CD4-positive, alpha-beta T cell (primary cell): ENCODE data around the gene LIPE. TPM values are rescaled to one million over a fixed set of nuclear protein-coding genes. Genes with fewer than 3 reads are reported as not detected.

ENCODE experiments used
- ATAC-seq: fragments of 200-7000 bp; cut with Tn5 transposase; one replicate; pipeline ENCODE4 v1.10.0; 2022; ENCODE audit warnings: mild to moderate bottlenecking; ENCODE audit not compliant: poor library complexity
- CTCF ChIA-PET: fragments of 350-600 bp; sonication (Branson Sonifier 250); formaldehyde crosslinking; loops from one replicate; lab custom pipeline; 2021; ENCODE audit warnings: antibody characterized with exemption, inconsistent platforms; lab: Charles Lee
- POLR2A ChIA-PET: fragments of 350-600 bp; sonication (Branson Sonifier 250); formaldehyde crosslinking; loops from one replicate; lab custom pipeline; 2021; ENCODE audit warnings: antibody characterized with exemption, inconsistent platforms; lab: Charles Lee
- DNase-seq, 14 experiments: peaks; one replicate each; pipeline ENCODE4 v3.0.0-alpha.2; 2013 to 2020; ENCODE audit warnings: mixed read lengths in 2 of 14
- H3K27ac ChIP-seq, 2 donors: one replicate each; pipeline versions ENCODE4 v1.5.1 to v1.7.0; 2013; ENCODE audit warnings: low read length in 2 of 2, low read depth in 1 of 2, mild to moderate bottlenecking in 1 of 2
- H3K27me3 ChIP-seq, 2 experiments: 1 replicate in 1 of 2; 2 replicates in 1 of 2; pipeline versions ENCODE4 v1.6.1 to v1.7.0; 2013; ENCODE audit warnings: low read length in 2 of 2, control low read depth in 1 of 2, mild to moderate bottlenecking in 1 of 2, moderate library complexity in 1 of 2; ENCODE audit not compliant: insufficient read depth in 2 of 2, control insufficient read depth in 1 of 2
- H3K36me3 ChIP-seq: one replicate; pipeline ENCODE4 v1.6.1; 2013; ENCODE audit warnings: low read length, control low read depth; ENCODE audit not compliant: insufficient read depth
- H3K4me1 ChIP-seq: one replicate; pipeline ENCODE4 v1.6.1; 2013; ENCODE audit warnings: low read length, control low read depth; ENCODE audit not compliant: insufficient read depth
- H3K4me3 ChIP-seq: one replicate; pipeline ENCODE4 v1.5.1; 2013; ENCODE audit warnings: mild to moderate bottlenecking, low read length, moderate library complexity
- H3K9me3 ChIP-seq, 2 experiments: 1 replicate in 1 of 2; 2 replicates in 1 of 2; pipeline versions ENCODE4 v1.6.1 to v1.7.0; 2013; ENCODE audit warnings: low read length in 2 of 2, mild to moderate bottlenecking in 2 of 2, control low read depth in 1 of 2, moderate library complexity in 1 of 2; ENCODE audit not compliant: control insufficient read depth in 1 of 2, insufficient read depth in 1 of 2
- H3K27ac Mint-ChIP-seq: one replicate; pipeline ENCODE4 v1.8.0; 2020; ENCODE audit warnings: mixed read lengths
- H3K27me3 Mint-ChIP-seq: one replicate; pipeline ENCODE4 v1.8.0; 2021; ENCODE audit warnings: mixed read lengths
- H3K36me3 Mint-ChIP-seq: one replicate; pipeline ENCODE4 v1.8.0; 2021; ENCODE audit warnings: low read depth, mixed read lengths
- H3K4me1 Mint-ChIP-seq: one replicate; pipeline ENCODE4 v1.8.0; 2021; ENCODE audit warnings: low read depth, mixed read lengths
- H3K4me3 Mint-ChIP-seq: one replicate; pipeline ENCODE4 v1.8.0; 2020; ENCODE audit warnings: mild to moderate bottlenecking, mixed read lengths
- H3K9me3 Mint-ChIP-seq: one replicate; pipeline ENCODE4 v1.8.0; 2020; ENCODE audit warnings: mixed read lengths
- CTCF ChIP-seq: fragments of 200-600 bp; IDR thresholded peaks from one replicate; pipeline ENCODE4 v1.8.0; 2022; ENCODE audit warnings: antibody characterized with exemption, mild to moderate bottlenecking
- intact Hi-C, 2 experiments: fragments of 100-400 bp; cut with DNase I in 1 of 2; cut with micrococcal nuclease in 1 of 2; formaldehyde crosslinking; loops; one replicate each; pipeline versions ENCODE4 v1.15.1 to v1.9.0; 2023 to 2025; cut with DNase I, micrococcal nuclease
- total RNA-seq, 174 experiments: library from RNA in 2 of 174; stranded (reverse) in 2 of 174; gene quantifications; one replicate each; pipeline ENCODE4 v1.2.3 and lab custom pipeline; 2021 to 2026

The LIPE gene
- total RNA-seq, 2 experiments from 2014 or later = 7.6 to 8.2 TPM

- H3K27me3 ChIP-seq = no peaks in the 10 kb centered on the region
- intact Hi-C loops = loop anchor here (2.0 to 10.0 kb wide), 6 partner anchors 27 to 316 kb away; partner anchors contain the start of genes MEGF8 (in 1 of the 2) and POU2F2 (in 1 of the 2)
- peak overlapping the region; percentile 80 for H3K4me3 ChIP-seq
- H3K27ac ChIP-seq = peak overlapping the region; percentile 63 to 80
- Mint-ChIP-seq H3K27ac (peak overlapping the region; percentile 78), H3K27me3 (no peaks in the 10 kb centered on the region), H3K36me3 (peaks cover 10% of the 10 kb centered on the region), H3K9me3 (no peaks in the 10 kb centered on the region), H3K4me3 (peak overlapping the region; percentile 92), H3K4me1 (peaks cover 49% of the 10 kb centered on the region)
- peaks cover 46% of the 10 kb centered on the region for H3K4me1 ChIP-seq
- H3K36me3 ChIP-seq = no peaks in the 10 kb centered on the region
- CTCF ChIA-PET = interaction anchor here (1.0 to 2.3 kb wide), 5 partner anchors 9 to 26 kb away, joined by 4 to 17 read pairs (median 5); no protein-coding TSS in a partner anchor
- DNase-seq = peak; percentile 88 to 96 (median 92)
- TF ChIP-seq CTCF = no peak
- ATAC-seq = peak; percentile 84
- POLR2A ChIA-PET = interaction anchor here (0.5 to 2.2 kb wide), 13 partner anchors 9 to 1160 kb away, joined by 3 to 13 read pairs (median 7); partner anchors contain the start of genes CEACAM1 and POU2F2
- H3K9me3 ChIP-seq = no peaks in the 10 kb centered on the region
Observed at GRCh38 chr19:42423462-42424344, 3.5 kb downstream of the LIPE start.

- Mint-ChIP-seq H3K4me3 (peak overlapping the region; percentile 92), H3K4me1 (peaks cover 49% of the 10 kb centered on the region), H3K9me3 (no peaks in the 10 kb centered on the region), H3K27me3 (no peaks in the 10 kb centered on the region), H3K27ac (peak overlapping the region; percentile 78), H3K36me3 (peaks cover 10% of the 10 kb centered on the region)
- Histone ChIP-seq H3K4me3 (peak overlapping the region; percentile 80), H3K4me1 (peaks cover 46% of the 10 kb centered on the region), H3K27ac (peak overlapping the region; percentile 63 to 80), H3K9me3 (no peaks in the 10 kb centered on the region), H3K27me3 (no peaks in the 10 kb centered on the region), H3K36me3 (peaks cover 4% of the 10 kb centered on the region)
- peak; percentile 20 to 73 (median 51) for DNase-seq
- intact Hi-C loops = loop anchor here (2.0 to 10.0 kb wide), 6 partner anchors 26 to 316 kb away; partner anchors contain the start of genes MEGF8 (in 1 of the 2) and POU2F2 (in 1 of the 2)
- peak; percentile 45 for ATAC-seq
- CTCF ChIA-PET = interaction anchor here (1.0 to 2.3 kb wide), 4 partner anchors 10 to 27 kb away, joined by 4 to 17 read pairs (median 8); no protein-coding TSS in a partner anchor
- TF ChIP-seq CTCF = no peak
- POLR2A ChIA-PET = interaction anchor here (1.0 to 2.2 kb wide), 9 partner anchors 10 to 290 kb away, joined by 3 to 13 read pairs (median 9); partner anchors contain the start of genes CEACAM1 and POU2F2
Observed at GRCh38 chr19:42422901-42423461, 4.2 kb downstream of the LIPE start.
